ENCODE measurements around the gene NR3C2.

Gene NR3C2

DNA sequence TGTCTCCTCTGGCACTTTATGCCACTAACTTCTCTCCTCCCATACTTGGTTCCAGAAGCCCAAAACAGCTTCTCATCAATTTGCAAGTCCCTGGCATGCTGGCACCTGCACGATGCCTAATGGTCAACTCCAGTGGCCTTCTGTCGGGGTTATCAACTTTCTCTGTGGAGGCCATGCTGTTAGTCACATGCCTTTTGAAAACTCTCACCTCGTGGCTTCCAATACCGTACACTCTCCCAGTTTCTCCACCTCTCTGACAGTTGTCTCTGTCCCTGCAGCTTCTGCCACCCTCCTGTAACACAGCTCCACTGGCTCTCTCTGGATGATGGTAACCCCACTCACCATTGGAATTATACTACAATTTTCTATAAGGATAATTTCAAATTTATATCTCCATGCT, 324.0 kb downstream of the NR3C2 start:
- FAIRE-seq (no peak), DNase-seq (ENCODE audit: insufficient read length, low spot score) (no peak)
- TF ChIP-seq POLR2A (IDR thresholded peaks at IDR 0.05; ENCODE audit: low read depth, low read length) (no peak), TAF1 (IDR thresholded peaks at IDR 0.05; ENCODE audit: low read depth, low read length) (no peak), POLR2AphosphoS5 (IDR thresholded peaks at IDR 0.05; ENCODE audit: low read depth, low read length) (no peak), POU2F2 (IDR thresholded peaks at IDR 0.05; ENCODE audit: low read depth, low read length) (no peak), SPI1 (IDR thresholded peaks at IDR 0.05; ENCODE audit: low read depth, low read length) (no peak), PAX5 (IDR thresholded peaks at IDR 0.05; ENCODE audit: insufficient read depth, low read length, severe bottlenecking) (no peak)

GRCh38 chr4:148116969-148117368, 325.2 kb downstream of the NR3C2 start:
- no peak for TF ChIP-seq TAF1 (IDR thresholded peaks at IDR 0.05; ENCODE audit: low read depth, low read length)
- no peak for TF ChIP-seq PAX5 (IDR thresholded peaks at IDR 0.05; ENCODE audit: insufficient read depth, low read length, severe bottlenecking)
- TF ChIP-seq POLR2AphosphoS5 (IDR thresholded peaks at IDR 0.05; ENCODE audit: low read depth, low read length): no peak
- no peak for TF ChIP-seq SPI1 (IDR thresholded peaks at IDR 0.05; ENCODE audit: low read depth, low read length)
- no peak for TF ChIP-seq POLR2A (IDR thresholded peaks at IDR 0.05; ENCODE audit: low read depth, low read length)
- no peak for TF ChIP-seq POU2F2 (IDR thresholded peaks at IDR 0.05; ENCODE audit: low read depth, low read length)
- FAIRE-seq: no peak

GRCh38 chr4:148116264-148116663, 325.9 kb downstream of the NR3C2 start:
- TF ChIP-seq PAX5 (IDR thresholded peaks at IDR 0.05; ENCODE audit: insufficient read depth, low read length, severe bottlenecking) (no peak), TAF1 (IDR thresholded peaks at IDR 0.05; ENCODE audit: low read depth, low read length) (no peak), POLR2A (IDR thresholded peaks at IDR 0.05; ENCODE audit: low read depth, low read length) (no peak), POLR2AphosphoS5 (IDR thresholded peaks at IDR 0.05; ENCODE audit: low read depth, low read length) (no peak), SPI1 (IDR thresholded peaks at IDR 0.05; ENCODE audit: low read depth, low read length) (no peak), POU2F2 (IDR thresholded peaks at IDR 0.05; ENCODE audit: low read depth, low read length) (no peak)
- DNase-seq (ENCODE audit: insufficient read length, low spot score): no peak

More at GRCh38 chr4:148116969-148117368, 325.2 kb downstream of the NR3C2 start:
- no peak for DNase-seq (ENCODE audit: insufficient read length, low spot score)

GRCh38 chr4:148114436-148114835, 327.8 kb downstream of the NR3C2 start:
- DNase-seq (ENCODE audit: insufficient read length, low spot score) (no peak), FAIRE-seq (no peak)
- TF ChIP-seq POLR2A (IDR thresholded peaks at IDR 0.05; ENCODE audit: low read depth, low read length): no peak
- no peak for TF ChIP-seq TAF1 (IDR thresholded peaks at IDR 0.05; ENCODE audit: low read depth, low read length)
- no peak for TF ChIP-seq SPI1 (IDR thresholded peaks at IDR 0.05; ENCODE audit: low read depth, low read length)
- no peak for TF ChIP-seq POLR2AphosphoS5 (IDR thresholded peaks at IDR 0.05; ENCODE audit: low read depth, low read length)
- no peak for TF ChIP-seq PAX5 (IDR thresholded peaks at IDR 0.05; ENCODE audit: insufficient read depth, low read length, severe bottlenecking)
- TF ChIP-seq POU2F2 (IDR thresholded peaks at IDR 0.05; ENCODE audit: low read depth, low read length): no peak

More at GRCh38 chr4:148116264-148116663, 325.9 kb downstream of the NR3C2 start:
- FAIRE-seq: no peak

DNA sequence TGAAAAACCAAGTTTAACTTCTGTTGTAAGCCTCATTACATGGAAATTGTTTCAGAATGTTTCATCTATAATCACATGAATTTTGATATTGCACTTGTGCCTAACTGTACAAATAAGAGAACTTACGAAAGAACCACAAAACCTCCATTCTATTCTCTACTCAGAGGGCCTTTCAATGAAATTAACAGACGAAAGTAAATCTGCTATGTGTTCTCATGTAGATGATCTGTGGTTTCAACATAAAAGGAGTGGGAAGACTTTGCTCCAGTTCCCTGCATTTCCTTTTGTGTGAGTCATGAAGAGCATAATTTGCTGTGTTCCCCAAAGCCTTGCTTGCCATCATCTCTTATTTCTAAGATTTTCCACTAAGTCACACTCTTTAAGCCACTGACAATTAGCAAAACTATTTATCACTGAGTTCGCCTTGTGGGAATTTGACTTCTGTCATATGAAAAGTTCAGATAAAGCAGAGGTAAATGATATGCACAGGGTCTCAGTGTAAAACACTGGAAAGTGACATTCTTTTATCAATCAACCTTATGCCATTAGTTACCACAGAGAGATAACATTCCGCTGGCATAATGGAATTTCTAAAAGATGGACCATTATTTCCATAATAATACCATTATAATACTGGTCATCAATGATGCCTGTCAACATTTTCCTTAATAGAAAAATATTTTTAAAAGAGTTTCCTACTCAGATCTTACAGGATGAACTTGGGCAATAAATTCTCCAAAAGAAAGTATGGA, 329.8 kb downstream of the NR3C2 start:
- DNase-seq (ENCODE audit: insufficient read length, low spot score): no peak
- TF ChIP-seq SPI1 (IDR thresholded peaks at IDR 0.05; ENCODE audit: low read depth, low read length) (no peak), PAX5 (IDR thresholded peaks at IDR 0.05; ENCODE audit: insufficient read depth, low read length, severe bottlenecking) (no peak), POU2F2 (IDR thresholded peaks at IDR 0.05; ENCODE audit: low read depth, low read length) (no peak), POLR2AphosphoS5 (IDR thresholded peaks at IDR 0.05; ENCODE audit: low read depth, low read length) (no peak), TAF1 (IDR thresholded peaks at IDR 0.05; ENCODE audit: low read depth, low read length) (no peak), POLR2A (IDR thresholded peaks at IDR 0.05; ENCODE audit: low read depth, low read length) (no peak)
- FAIRE-seq: no peak

DNA sequence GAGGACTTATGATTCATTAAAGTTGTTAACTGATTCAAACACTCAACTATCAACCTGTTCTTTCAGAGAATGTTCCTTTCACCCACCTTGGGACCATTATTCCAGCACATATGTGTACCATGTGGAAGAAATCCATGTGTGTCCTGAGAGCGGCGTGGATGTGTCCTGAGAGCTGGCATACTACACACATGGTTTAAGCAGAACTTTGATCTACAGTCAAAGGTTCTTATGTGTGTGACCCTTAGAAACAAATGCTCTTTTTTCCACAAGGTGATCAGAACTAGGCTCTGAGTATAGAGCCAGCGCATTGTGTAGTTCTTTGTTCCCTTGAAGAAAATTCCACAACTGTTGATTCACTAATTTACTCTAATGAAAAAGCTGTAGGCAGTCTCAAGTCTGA, 332.0 kb downstream of the NR3C2 start:
- FAIRE-seq: no peak
- TF ChIP-seq POLR2AphosphoS5 (IDR thresholded peaks at IDR 0.05; ENCODE audit: low read depth, low read length): no peak
- no peak for TF ChIP-seq POLR2A (IDR thresholded peaks at IDR 0.05; ENCODE audit: low read depth, low read length)
- no peak for TF ChIP-seq POU2F2 (IDR thresholded peaks at IDR 0.05; ENCODE audit: low read depth, low read length)
- no peak for TF ChIP-seq SPI1 (IDR thresholded peaks at IDR 0.05; ENCODE audit: low read depth, low read length)
- TF ChIP-seq TAF1 (IDR thresholded peaks at IDR 0.05; ENCODE audit: low read depth, low read length): no peak
- no peak for TF ChIP-seq PAX5 (IDR thresholded peaks at IDR 0.05; ENCODE audit: insufficient read depth, low read length, severe bottlenecking)
- no peak for DNase-seq (ENCODE audit: insufficient read length, low spot score)

GRCh38 chr4:148109216-148109615, 333.0 kb downstream of the NR3C2 start:
- FAIRE-seq (no peak), DNase-seq (ENCODE audit: insufficient read length, low spot score) (no peak)
- TF ChIP-seq POLR2A (IDR thresholded peaks at IDR 0.05; ENCODE audit: low read depth, low read length) (no peak), SPI1 (IDR thresholded peaks at IDR 0.05; ENCODE audit: low read depth, low read length) (no peak), POU2F2 (IDR thresholded peaks at IDR 0.05; ENCODE audit: low read depth, low read length) (no peak), PAX5 (IDR thresholded peaks at IDR 0.05; ENCODE audit: insufficient read depth, low read length, severe bottlenecking) (no peak), TAF1 (IDR thresholded peaks at IDR 0.05; ENCODE audit: low read depth, low read length) (no peak), POLR2AphosphoS5 (IDR thresholded peaks at IDR 0.05; ENCODE audit: low read depth, low read length) (no peak)

DNA sequence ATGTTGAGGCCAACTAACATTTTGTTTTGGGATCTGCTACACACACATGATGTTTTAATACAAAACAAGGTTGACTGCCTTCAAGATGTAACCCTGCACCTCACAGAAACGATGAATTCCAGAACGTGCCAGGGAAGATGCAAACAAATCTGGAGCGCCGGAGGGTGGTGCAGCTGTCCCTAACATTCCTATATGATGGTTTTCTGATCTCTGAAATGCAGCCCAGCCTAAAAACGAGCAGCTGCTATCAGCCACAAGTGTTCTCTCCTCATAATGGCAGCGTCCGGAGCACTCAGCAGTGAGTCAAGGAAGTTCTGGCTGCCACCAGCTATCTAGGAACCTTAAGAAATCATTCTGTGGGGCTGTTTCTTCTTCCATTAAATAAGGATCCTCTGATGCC, 333.4 kb downstream of the NR3C2 start:
- no peak for TF ChIP-seq PAX5 (IDR thresholded peaks at IDR 0.05; ENCODE audit: insufficient read depth, low read length, severe bottlenecking)
- no peak for TF ChIP-seq POLR2A (IDR thresholded peaks at IDR 0.05; ENCODE audit: low read depth, low read length)
- no peak for TF ChIP-seq POLR2AphosphoS5 (IDR thresholded peaks at IDR 0.05; ENCODE audit: low read depth, low read length)
- TF ChIP-seq SPI1 (IDR thresholded peaks at IDR 0.05; ENCODE audit: low read depth, low read length): no peak
- no peak for FAIRE-seq
- no peak for DNase-seq (ENCODE audit: insufficient read length, low spot score)

GRCh38 chr4:148103597-148104355, 338.4 kb downstream of the NR3C2 start:
- FAIRE-seq (no peak), DNase-seq (ENCODE audit: insufficient read length, low spot score) (no peak)
- TF ChIP-seq POLR2A (IDR thresholded peaks at IDR 0.05; ENCODE audit: low read depth, low read length) (no peak), TAF1 (IDR thresholded peaks at IDR 0.05; ENCODE audit: low read depth, low read length) (no peak), POU2F2 (IDR thresholded peaks at IDR 0.05; ENCODE audit: low read depth, low read length) (no peak), PAX5 (IDR thresholded peaks at IDR 0.05; ENCODE audit: insufficient read depth, low read length, severe bottlenecking) (no peak), SPI1 (IDR thresholded peaks at IDR 0.05; ENCODE audit: low read depth, low read length) (no peak), POLR2AphosphoS5 (IDR thresholded peaks at IDR 0.05; ENCODE audit: low read depth, low read length) (no peak)
